H1 (cell line): ENCODE data around the gene TOP3A. TPM values are rescaled to one million over a fixed set of nuclear protein-coding genes. Genes with fewer than 3 reads are reported as not detected.

ENCODE experiments used
- CREB1 ChIP-seq: IDR thresholded peaks from 2 replicates; pipeline ENCODE4 v1.6.1; 2012; ENCODE audit warnings: inconsistent platforms
- GABPA ChIP-seq: IDR thresholded peaks from 2 replicates; pipeline ENCODE4 v1.6.1; 2011; ENCODE audit warnings: mild to moderate bottlenecking, low read length, moderate library complexity, borderline replicate concordance; ENCODE audit not compliant: insufficient read depth
- HDAC6 ChIP-seq: IDR thresholded peaks from one replicate; pipeline ENCODE4 v1.7.1; 2012; ENCODE audit warnings: low read depth, mild to moderate bottlenecking, inconsistent platforms, low read length, moderate library complexity
- NRF1 ChIP-seq: IDR thresholded peaks from 2 replicates; pipeline ENCODE4 v1.6.1; 2011; ENCODE audit warnings: mild to moderate bottlenecking, low read depth, low read length, improper control_type of control experiment
- RNF2 ChIP-seq: fragments of 200-900, 300-1000 bp; sonication (generic); IDR thresholded peaks from 2 replicates; pipeline ENCODE4 v1.7.1; 2016; ENCODE audit warnings: borderline replicate concordance, low read depth, mild to moderate bottlenecking, antibody characterized with exemption, low read length; ENCODE audit not compliant: poor library complexity, severe bottlenecking; ENCODE audit errors: missing control alignments
- RXRA ChIP-seq: IDR thresholded peaks from 2 replicates; pipeline ENCODE4 v1.6.1; 2011; ENCODE audit warnings: low read depth, mild to moderate bottlenecking, low read length, moderate library complexity; ENCODE audit not compliant: insufficient read depth
- polyA plus RNA-seq, 7 experiments: library from polyadenylated mRNA; depleted of rRNA in 3 of 7; stranded (reverse) in 5 of 7; unstranded in 2 of 7; fragments of >200 nt in 5 of 7; fragments of 200-250 nt in 2 of 7; gene quantifications; 1 replicate in 5 of 7; 2 replicates in 1 of 7; 4 replicates in 1 of 7; pipeline versions ENCODE4 v1.2.1 to v1.2.3, GENCODE V29; 2011 to 2013; ENCODE audit warnings: missing spikeins in 2 of 7, mixed read lengths in 2 of 7
- total RNA-seq: library from RNA; stranded (reverse); fragmentation: NEBNext Ultra II Directional; extraction: Animal tissue kit (Norgen Biotek cat#: 25700); gene quantifications from 2 replicates; pipeline ENCODE4 v1.2.1, GENCODE V29; 2021
- TF ChIP-seq, protein P1 (sequence below): fragments of 300-600 bp; sonication (generic); IDR thresholded peaks from 2 replicates; pipeline ENCODE4 v1.7.1; 2012; ENCODE audit warnings: low read length, moderate library complexity, mild to moderate bottlenecking, inconsistent platforms; ENCODE audit not compliant: insufficient replicate concordance
- TF ChIP-seq, protein P2 (sequence below): IDR thresholded peaks from 2 replicates; pipeline ENCODE4 v1.6.1; 2011; ENCODE audit warnings: low read depth, mild to moderate bottlenecking, low read length; ENCODE audit not compliant: insufficient read depth
- TF ChIP-seq, protein P3 (sequence below): IDR thresholded peaks from 2 replicates; pipeline ENCODE4 v1.6.1; 2012; ENCODE audit warnings: inconsistent platforms

TOP3A gene
- total and polyA plus RNA-seq, 2 of the 8 experiments (the other 6 are each of a cell fraction or from before 2014, with no cell fraction given), result 23.4 to 54.3 TPM

DNA sequence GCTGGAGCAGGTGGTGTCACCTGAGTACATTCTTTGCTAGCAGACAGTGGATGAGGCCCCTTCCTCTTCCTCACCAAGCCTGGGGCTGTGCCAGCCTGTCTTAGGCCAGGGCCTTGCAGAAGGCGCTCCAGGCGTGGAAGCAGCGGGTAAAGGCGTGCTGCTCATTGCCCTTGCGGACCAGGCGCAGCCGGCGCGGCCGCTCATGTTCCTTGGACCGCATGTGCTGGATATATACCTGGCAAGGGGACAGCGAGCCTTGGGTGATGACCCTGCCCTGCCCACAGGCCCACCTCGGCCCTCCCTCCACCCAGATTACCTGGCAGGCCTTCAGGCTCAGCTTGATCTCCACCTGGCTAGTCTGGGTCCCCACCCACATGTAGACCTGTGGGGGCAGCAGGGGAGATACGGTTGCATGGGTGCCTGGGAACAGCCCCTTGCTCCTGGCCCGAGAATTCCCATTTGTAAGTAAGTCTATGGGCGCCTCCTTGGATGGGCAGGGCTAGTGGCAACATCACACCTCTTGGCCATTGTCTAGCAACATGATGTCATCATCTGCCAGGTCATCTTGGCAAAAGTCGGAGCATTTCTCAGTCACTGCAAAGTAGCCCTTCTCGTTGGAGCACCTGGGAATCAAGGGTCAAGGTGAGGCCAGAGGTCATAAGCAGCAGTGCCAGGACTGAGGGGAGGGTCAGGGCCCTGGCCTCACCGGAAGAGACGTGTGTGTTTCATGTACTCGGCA lies 69.6 kb downstream of the TOP3A start (continued):
- TF ChIP-seq, protein P1, sequence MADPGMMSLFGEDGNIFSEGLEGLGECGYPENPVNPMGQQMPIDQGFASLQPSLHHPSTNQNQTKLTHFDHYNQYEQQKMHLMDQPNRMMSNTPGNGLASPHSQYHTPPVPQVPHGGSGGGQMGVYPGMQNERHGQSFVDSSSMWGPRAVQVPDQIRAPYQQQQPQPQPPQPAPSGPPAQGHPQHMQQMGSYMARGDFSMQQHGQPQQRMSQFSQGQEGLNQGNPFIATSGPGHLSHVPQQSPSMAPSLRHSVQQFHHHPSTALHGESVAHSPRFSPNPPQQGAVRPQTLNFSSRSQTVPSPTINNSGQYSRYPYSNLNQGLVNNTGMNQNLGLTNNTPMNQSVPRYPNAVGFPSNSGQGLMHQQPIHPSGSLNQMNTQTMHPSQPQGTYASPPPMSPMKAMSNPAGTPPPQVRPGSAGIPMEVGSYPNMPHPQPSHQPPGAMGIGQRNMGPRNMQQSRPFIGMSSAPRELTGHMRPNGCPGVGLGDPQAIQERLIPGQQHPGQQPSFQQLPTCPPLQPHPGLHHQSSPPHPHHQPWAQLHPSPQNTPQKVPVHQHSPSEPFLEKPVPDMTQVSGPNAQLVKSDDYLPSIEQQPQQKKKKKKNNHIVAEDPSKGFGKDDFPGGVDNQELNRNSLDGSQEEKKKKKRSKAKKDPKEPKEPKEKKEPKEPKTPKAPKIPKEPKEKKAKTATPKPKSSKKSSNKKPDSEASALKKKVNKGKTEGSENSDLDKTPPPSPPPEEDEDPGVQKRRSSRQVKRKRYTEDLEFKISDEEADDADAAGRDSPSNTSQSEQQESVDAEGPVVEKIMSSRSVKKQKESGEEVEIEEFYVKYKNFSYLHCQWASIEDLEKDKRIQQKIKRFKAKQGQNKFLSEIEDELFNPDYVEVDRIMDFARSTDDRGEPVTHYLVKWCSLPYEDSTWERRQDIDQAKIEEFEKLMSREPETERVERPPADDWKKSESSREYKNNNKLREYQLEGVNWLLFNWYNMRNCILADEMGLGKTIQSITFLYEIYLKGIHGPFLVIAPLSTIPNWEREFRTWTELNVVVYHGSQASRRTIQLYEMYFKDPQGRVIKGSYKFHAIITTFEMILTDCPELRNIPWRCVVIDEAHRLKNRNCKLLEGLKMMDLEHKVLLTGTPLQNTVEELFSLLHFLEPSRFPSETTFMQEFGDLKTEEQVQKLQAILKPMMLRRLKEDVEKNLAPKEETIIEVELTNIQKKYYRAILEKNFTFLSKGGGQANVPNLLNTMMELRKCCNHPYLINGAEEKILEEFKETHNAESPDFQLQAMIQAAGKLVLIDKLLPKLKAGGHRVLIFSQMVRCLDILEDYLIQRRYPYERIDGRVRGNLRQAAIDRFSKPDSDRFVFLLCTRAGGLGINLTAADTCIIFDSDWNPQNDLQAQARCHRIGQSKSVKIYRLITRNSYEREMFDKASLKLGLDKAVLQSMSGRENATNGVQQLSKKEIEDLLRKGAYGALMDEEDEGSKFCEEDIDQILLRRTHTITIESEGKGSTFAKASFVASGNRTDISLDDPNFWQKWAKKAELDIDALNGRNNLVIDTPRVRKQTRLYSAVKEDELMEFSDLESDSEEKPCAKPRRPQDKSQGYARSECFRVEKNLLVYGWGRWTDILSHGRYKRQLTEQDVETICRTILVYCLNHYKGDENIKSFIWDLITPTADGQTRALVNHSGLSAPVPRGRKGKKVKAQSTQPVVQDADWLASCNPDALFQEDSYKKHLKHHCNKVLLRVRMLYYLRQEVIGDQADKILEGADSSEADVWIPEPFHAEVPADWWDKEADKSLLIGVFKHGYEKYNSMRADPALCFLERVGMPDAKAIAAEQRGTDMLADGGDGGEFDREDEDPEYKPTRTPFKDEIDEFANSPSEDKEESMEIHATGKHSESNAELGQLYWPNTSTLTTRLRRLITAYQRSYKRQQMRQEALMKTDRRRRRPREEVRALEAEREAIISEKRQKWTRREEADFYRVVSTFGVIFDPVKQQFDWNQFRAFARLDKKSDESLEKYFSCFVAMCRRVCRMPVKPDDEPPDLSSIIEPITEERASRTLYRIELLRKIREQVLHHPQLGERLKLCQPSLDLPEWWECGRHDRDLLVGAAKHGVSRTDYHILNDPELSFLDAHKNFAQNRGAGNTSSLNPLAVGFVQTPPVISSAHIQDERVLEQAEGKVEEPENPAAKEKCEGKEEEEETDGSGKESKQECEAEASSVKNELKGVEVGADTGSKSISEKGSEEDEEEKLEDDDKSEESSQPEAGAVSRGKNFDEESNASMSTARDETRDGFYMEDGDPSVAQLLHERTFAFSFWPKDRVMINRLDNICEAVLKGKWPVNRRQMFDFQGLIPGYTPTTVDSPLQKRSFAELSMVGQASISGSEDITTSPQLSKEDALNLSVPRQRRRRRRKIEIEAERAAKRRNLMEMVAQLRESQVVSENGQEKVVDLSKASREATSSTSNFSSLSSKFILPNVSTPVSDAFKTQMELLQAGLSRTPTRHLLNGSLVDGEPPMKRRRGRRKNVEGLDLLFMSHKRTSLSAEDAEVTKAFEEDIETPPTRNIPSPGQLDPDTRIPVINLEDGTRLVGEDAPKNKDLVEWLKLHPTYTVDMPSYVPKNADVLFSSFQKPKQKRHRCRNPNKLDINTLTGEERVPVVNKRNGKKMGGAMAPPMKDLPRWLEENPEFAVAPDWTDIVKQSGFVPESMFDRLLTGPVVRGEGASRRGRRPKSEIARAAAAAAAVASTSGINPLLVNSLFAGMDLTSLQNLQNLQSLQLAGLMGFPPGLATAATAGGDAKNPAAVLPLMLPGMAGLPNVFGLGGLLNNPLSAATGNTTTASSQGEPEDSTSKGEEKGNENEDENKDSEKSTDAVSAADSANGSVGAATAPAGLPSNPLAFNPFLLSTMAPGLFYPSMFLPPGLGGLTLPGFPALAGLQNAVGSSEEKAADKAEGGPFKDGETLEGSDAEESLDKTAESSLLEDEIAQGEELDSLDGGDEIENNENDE, result no peak
- TF ChIP-seq CREB1 (no peak), GABPA (no peak), HDAC6 (no peak), RNF2 (no peak), NRF1 (no peak), RXRA (no peak)
- TF ChIP-seq, protein P2, sequence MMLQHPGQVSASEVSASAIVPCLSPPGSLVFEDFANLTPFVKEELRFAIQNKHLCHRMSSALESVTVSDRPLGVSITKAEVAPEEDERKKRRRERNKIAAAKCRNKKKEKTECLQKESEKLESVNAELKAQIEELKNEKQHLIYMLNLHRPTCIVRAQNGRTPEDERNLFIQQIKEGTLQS, result no peak
- TF ChIP-seq, protein P3, sequence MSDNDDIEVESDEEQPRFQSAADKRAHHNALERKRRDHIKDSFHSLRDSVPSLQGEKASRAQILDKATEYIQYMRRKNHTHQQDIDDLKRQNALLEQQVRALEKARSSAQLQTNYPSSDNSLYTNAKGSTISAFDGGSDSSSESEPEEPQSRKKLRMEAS, result no peak
